ENCODE measurements around the gene TTC9C. TPM values are rescaled to one million over a fixed set of nuclear protein-coding genes. Genes with fewer than 3 reads are reported as not detected.

The TTC9C gene, protein sequence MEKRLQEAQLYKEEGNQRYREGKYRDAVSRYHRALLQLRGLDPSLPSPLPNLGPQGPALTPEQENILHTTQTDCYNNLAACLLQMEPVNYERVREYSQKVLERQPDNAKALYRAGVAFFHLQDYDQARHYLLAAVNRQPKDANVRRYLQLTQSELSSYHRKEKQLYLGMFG
- total RNA-seq, result 10 to 100 TPM; 36.7 to 37.2 TPM
- polyA plus RNA-seq, result 22.2 TPM

GRCh38 chr11:62728171-62728988 is at the start of gene TTC9C:
Gene TTC9C (plus strand): TSS chr11:62728486. CDS start chr11:62728849, 363 bp downstream.
- H3K4me1 ChIP-seq (ENCODE audit: insufficient read depth, low read length), result peaks cover 42% of the 10 kb centered on the region

GRCh38 chr11:62678770-62679696 is 49.3 kb upstream of the TTC9C start, which contains the start of gene UBXN1:
Gene UBXN1 (minus strand): TSS chr11:62679073. CDS start chr11:62678923, 150 bp downstream.
- Mint-ChIP-seq H3K27ac (peak within 1 kb of the TSS; percentile 89 to 99 (median 95)), H3K4me1 (peaks cover 26 to 38% (median 37%) of the 10 kb centered on the region in 3 donors), H3K36me3 (peaks cover 0 to 39% (median 2%) of the 10 kb centered on the region in 3 donors), H3K9me3 (no peaks in the 10 kb centered on the region), H3K27me3 (no peaks in the 10 kb centered on the region), H3K4me3 (peak within 1 kb of the TSS; percentile 80 to 96 (median 90))
- Histone ChIP-seq H3K9me3 (ENCODE audit: low read length) (no peaks in the 10 kb centered on the region), H3K36me3 (ENCODE audit: insufficient read depth, low read length) (peaks cover 9% of the 10 kb centered on the region), H3K27ac (ENCODE audit: low read depth, low read length) (peak within 1 kb of the TSS; percentile 86), H3K27me3 (ENCODE audit: insufficient read depth, low read length, poor library complexity, severe bottlenecking) (no peaks in the 10 kb centered on the region), H3K4me1 (ENCODE audit: insufficient read depth, low read length) (peaks cover 19% of the 10 kb centered on the region), H3K4me3 (ENCODE audit: low read length) (peak within 1 kb of the TSS; percentile 97)
- peak; percentile 75 to 87 (median 81) for DNase-seq
- POLR2A ChIA-PET, result interaction anchor here (0.6 to 1.2 kb wide), 5 partner anchors 14 to 117 kb away, joined by 3 to 5 read pairs (median 3); partner anchors contain the start of genes C11orf98, CSKMT and INTS5
- CTCF ChIA-PET, result interaction anchor here (0.8 to 3.2 kb wide), 9 partner anchors 8 to 186 kb away, joined by 3 to 22 read pairs (median 3); partner anchors contain the start of genes C11orf98, CSKMT and HNRNPUL2

More at GRCh38 chr11:62728171-62728988, at the start of gene TTC9C:
- no peaks in the 10 kb centered on the region for H3K9me3 Mint-ChIP-seq
- peak within 1 kb of the TSS; percentile 90 for H3K27ac ChIP-seq (ENCODE audit: low read depth, low read length)
- no peaks in the 10 kb centered on the region for H3K27me3 ChIP-seq (ENCODE audit: insufficient read depth, low read length, poor library complexity, severe bottlenecking)
- peak within 1 kb of the TSS; percentile 92 to 99 (median 98) for H3K4me3 Mint-ChIP-seq
- peaks cover 5 to 61% (median 18%) of the 10 kb centered on the region in 3 donors for H3K36me3 Mint-ChIP-seq
- peaks cover 0 to 3% of the 10 kb centered on the region in 2 donors for H3K27me3 Mint-ChIP-seq
- peak; percentile 80 to 89 (median 81) for DNase-seq
- CTCF ChIA-PET, result interaction anchor here (1.0 to 3.6 kb wide), 9 partner anchors 12 to 134 kb away, joined by 3 to 13 read pairs (median 7); partner anchors contain the start of genes LBHD1, POLR2G, UQCC3 and ZBTB3
- H3K27ac Mint-ChIP-seq, result peak within 1 kb of the TSS; percentile 93 to 99 (median 98)
- no peaks in the 10 kb centered on the region for H3K9me3 ChIP-seq (ENCODE audit: low read length)
- H3K4me1 Mint-ChIP-seq, result peaks cover 54 to 60% (median 58%) of the 10 kb centered on the region in 3 donors
- H3K4me3 ChIP-seq (ENCODE audit: low read length), result peak within 1 kb of the TSS; percentile 99
- peaks cover 17% of the 10 kb centered on the region for H3K36me3 ChIP-seq (ENCODE audit: insufficient read depth, low read length)
- POLR2A ChIA-PET, result interaction anchor here (0.5 to 4.0 kb wide), 24 partner anchors 12 to 1570 kb away, joined by 3 to 70 read pairs (median 8); partner anchors contain the start of genes BSCL2, C11orf98, CSKMT and GANAB

- Mint-ChIP-seq H3K4me1 (peaks cover 24 to 35% (median 32%) of the 10 kb centered on the region in 3 donors), H3K4me3 (peak overlapping the region in 5 of 7 donors; percentile 44 to 91 (median 62)), H3K27ac (peak overlapping the region in 7 of 8 donors; percentile 36 to 97 (median 82)), H3K9me3 (no peaks in the 10 kb centered on the region), H3K27me3 (no peaks in the 10 kb centered on the region), H3K36me3 (peaks cover 0 to 31% (median 0%) of the 10 kb centered on the region in 3 donors)
- DNase-seq, result peak in 3 of 5 donors; percentile 4 to 47 (median 33)
- H3K27ac ChIP-seq (ENCODE audit: low read depth, low read length), result no peak overlapping the region
- H3K36me3 ChIP-seq (ENCODE audit: insufficient read depth, low read length), result peaks cover 9% of the 10 kb centered on the region
- H3K27me3 ChIP-seq (ENCODE audit: insufficient read depth, low read length, poor library complexity, severe bottlenecking), result no peaks in the 10 kb centered on the region
- peaks cover 19% of the 10 kb centered on the region for H3K4me1 ChIP-seq (ENCODE audit: insufficient read depth, low read length)
- ChIA-PET POLR2A (interaction anchor here (0.6 to 1.3 kb wide), 3 partner anchors 15 to 251 kb away, joined by 3 to 6 read pairs (median 4); partner anchors contain the start of gene CSKMT), CTCF (interaction anchor here (0.7 to 3.2 kb wide), 10 partner anchors 9 to 200 kb away, joined by 3 to 22 read pairs (median 4); partner anchors contain the start of genes B3GAT3, HNRNPUL2, LBHD1 and SLC3A2)
- H3K9me3 ChIP-seq (ENCODE audit: low read length), result no peaks in the 10 kb centered on the region
- H3K4me3 ChIP-seq (ENCODE audit: low read length), result no peak overlapping the region
Observed at GRCh38 chr11:62680825-62681240, 47.5 kb upstream of the TTC9C start.

DNA sequence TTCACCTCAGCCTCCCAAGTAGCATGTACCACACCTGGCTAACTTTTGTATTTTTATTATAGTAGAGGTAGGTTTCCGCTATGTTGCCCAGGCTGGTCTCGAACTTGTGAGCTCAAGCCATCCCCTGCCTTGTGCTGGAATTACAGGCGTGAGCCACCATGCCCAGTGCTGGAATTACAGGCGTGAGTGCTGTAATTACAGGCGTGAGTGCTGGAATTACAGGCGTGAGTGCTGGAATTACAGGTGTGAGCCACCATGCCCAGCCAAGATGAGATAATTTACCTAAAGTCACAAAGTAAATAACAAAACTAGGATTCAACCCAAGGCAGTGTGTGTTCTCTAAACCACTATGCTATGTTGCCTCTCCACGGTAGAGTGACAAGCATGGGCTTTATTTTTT is 45.8 kb upstream of the TTC9C start:
- no peak for DNase-seq
- no peaks in the 10 kb centered on the region for H3K27me3 ChIP-seq (ENCODE audit: insufficient read depth, low read length, poor library complexity, severe bottlenecking)
- Mint-ChIP-seq H3K27me3 (peaks cover 0 to 4% of the 10 kb centered on the region in 2 donors), H3K36me3 (peaks cover 0 to 15% (median 0%) of the 10 kb centered on the region in 3 donors), H3K9me3 (no peaks in the 10 kb centered on the region), H3K27ac (no peak overlapping the region), H3K4me1 (peaks cover 16 to 25% (median 24%) of the 10 kb centered on the region in 3 donors), H3K4me3 (no peak overlapping the region)
- no peak overlapping the region for H3K27ac ChIP-seq (ENCODE audit: low read depth, low read length)
- CTCF ChIA-PET, result interaction anchor here (0.8 kb wide), 1 partner anchor 12 kb away, joined by 3 read pairs; no protein-coding TSS in a partner anchor
- H3K36me3 ChIP-seq (ENCODE audit: insufficient read depth, low read length), result no peaks in the 10 kb centered on the region
- H3K4me3 ChIP-seq (ENCODE audit: low read length), result no peak overlapping the region
- POLR2A ChIA-PET, result no interaction called here
- H3K9me3 ChIP-seq (ENCODE audit: low read length), result no peaks in the 10 kb centered on the region
- H3K4me1 ChIP-seq (ENCODE audit: insufficient read depth, low read length), result peaks cover 16% of the 10 kb centered on the region

- Histone ChIP-seq H3K36me3 (ENCODE audit: insufficient read depth, low read length) (no peaks in the 10 kb centered on the region), H3K27ac (ENCODE audit: low read depth, low read length) (no peak overlapping the region), H3K4me3 (ENCODE audit: low read length) (no peak overlapping the region), H3K9me3 (ENCODE audit: low read length) (no peaks in the 10 kb centered on the region), H3K27me3 (ENCODE audit: insufficient read depth, low read length, poor library complexity, severe bottlenecking) (no peaks in the 10 kb centered on the region), H3K4me1 (ENCODE audit: insufficient read depth, low read length) (no peaks in the 10 kb centered on the region)
- CTCF ChIA-PET, result no interaction called here
- no peaks in the 10 kb centered on the region for H3K9me3 Mint-ChIP-seq
- no peak for DNase-seq
- POLR2A ChIA-PET, result interaction anchor here (0.9 kb wide), 1 partner anchor 23 kb away, joined by 3 read pairs; no protein-coding TSS in a partner anchor
- H3K36me3 Mint-ChIP-seq, result peaks cover 3 to 28% (median 6%) of the 10 kb centered on the region in 3 donors
- H3K27ac Mint-ChIP-seq, result no peak overlapping the region
- H3K4me3 Mint-ChIP-seq, result no peak overlapping the region
- no peaks in the 10 kb centered on the region for H3K4me1 Mint-ChIP-seq
- H3K27me3 Mint-ChIP-seq, result peaks cover 6 to 9% of the 10 kb centered on the region in 2 donors
Observed at GRCh38 chr11:62687508-62688396, 40.5 kb upstream of the TTC9C start.

- no peaks in the 10 kb centered on the region for H3K4me1 ChIP-seq (ENCODE audit: insufficient read depth, low read length)
- no peak overlapping the region for H3K4me3 Mint-ChIP-seq
- H3K4me3 ChIP-seq (ENCODE audit: low read length), result no peak overlapping the region
- H3K9me3 Mint-ChIP-seq, result no peaks in the 10 kb centered on the region
- no peaks in the 10 kb centered on the region for H3K9me3 ChIP-seq (ENCODE audit: low read length)
- CTCF ChIA-PET, result interaction anchor here (1.5 to 2.3 kb wide), 2 partner anchors 14 to 264 kb away, joined by 5 to 8 read pairs; no protein-coding TSS in a partner anchor
- no peaks in the 10 kb centered on the region for H3K36me3 ChIP-seq (ENCODE audit: insufficient read depth, low read length)
- POLR2A ChIA-PET, result no interaction called here
- peaks cover 6 to 9% of the 10 kb centered on the region in 2 donors for H3K27me3 Mint-ChIP-seq
- H3K27ac Mint-ChIP-seq, result no peak overlapping the region
- peaks cover 3 to 30% (median 6%) of the 10 kb centered on the region in 3 donors for H3K36me3 Mint-ChIP-seq
- DNase-seq, result no peak
- no peaks in the 10 kb centered on the region for H3K27me3 ChIP-seq (ENCODE audit: insufficient read depth, low read length, poor library complexity, severe bottlenecking)
- no peaks in the 10 kb centered on the region for H3K4me1 Mint-ChIP-seq
- no peak overlapping the region for H3K27ac ChIP-seq (ENCODE audit: low read depth, low read length)
Observed at GRCh38 chr11:62688491-62688890, 39.8 kb upstream of the TTC9C start.

Measured in CD8-positive, alpha-beta memory T cell (primary cell).